Neural cell (in vitro differentiated cells): Measurements from ENCODE around the gene FOXO3.

Experiments
- CTCF ChIP-seq: fragments of 450-650 bp; IDR thresholded peaks from 2 replicates; pipeline ENCODE4 v1.5.1; 2014; ENCODE audit warnings: antibody characterized with exemption, mild to moderate bottlenecking, moderate library complexity; ENCODE audit not compliant: poor library complexity, severe bottlenecking
- EZH2 ChIP-seq: fragments of 200-600, 300-800 bp; shearing (Covaris generic), sonication (generic); IDR thresholded peaks from 2 replicates; pipeline ENCODE4 v1.6.1; 2014; ENCODE audit warnings: antibody characterized with exemption, low read length, borderline replicate concordance, mild to moderate bottlenecking; ENCODE audit not compliant: insufficient read depth, poor library complexity, severe bottlenecking
- POLR2AphosphoS5 ChIP-seq: IDR thresholded peaks from 2 replicates; pipeline ENCODE4 v1.6.1; 2012
- RAD21 ChIP-seq: fragments of 450-650 bp; conservative IDR thresholded peaks from 2 replicates; pipeline ENCODE4 v1.6.1; 2014; ENCODE audit warnings: antibody characterized with exemption, mild to moderate bottlenecking, moderate library complexity

DNA sequence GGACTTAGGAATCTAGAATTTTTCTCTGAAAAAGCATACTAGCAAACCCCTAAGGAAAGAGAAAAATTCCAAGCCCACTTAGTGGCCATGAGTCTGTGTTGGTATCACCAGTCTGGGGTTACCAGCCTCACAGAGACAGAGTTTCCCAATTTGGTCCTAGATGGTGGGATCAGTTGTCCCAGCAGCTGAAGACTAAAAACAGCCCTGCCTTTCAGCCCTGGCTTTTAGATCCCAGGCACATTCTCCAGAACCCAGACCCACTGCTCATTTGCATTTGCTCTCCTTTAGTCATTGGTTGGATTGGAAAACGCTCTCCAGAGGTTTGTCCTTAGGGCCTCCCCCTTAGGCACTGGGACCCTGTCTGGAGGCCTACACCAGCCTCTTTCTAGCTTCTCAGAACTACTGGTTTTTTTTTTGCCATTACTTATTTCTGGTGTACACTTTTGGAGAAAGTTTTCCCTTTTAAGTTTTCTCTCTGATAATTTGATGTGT, 39.1 kb upstream of the FOXO3 start:
- no peak for TF ChIP-seq POLR2AphosphoS5
- TF ChIP-seq CTCF, result no peak
- no peak for TF ChIP-seq RAD21
- no peak for TF ChIP-seq EZH2
